Measurements from ENCODE around the gene RGP1. TPM values are rescaled to one million over a fixed set of nuclear protein-coding genes. Genes with fewer than 3 reads are reported as not detected.

Gene RGP1
- total and polyA plus RNA-seq, 2 experiments from 2014 or later = 4.7 to 19.1 TPM

DNA sequence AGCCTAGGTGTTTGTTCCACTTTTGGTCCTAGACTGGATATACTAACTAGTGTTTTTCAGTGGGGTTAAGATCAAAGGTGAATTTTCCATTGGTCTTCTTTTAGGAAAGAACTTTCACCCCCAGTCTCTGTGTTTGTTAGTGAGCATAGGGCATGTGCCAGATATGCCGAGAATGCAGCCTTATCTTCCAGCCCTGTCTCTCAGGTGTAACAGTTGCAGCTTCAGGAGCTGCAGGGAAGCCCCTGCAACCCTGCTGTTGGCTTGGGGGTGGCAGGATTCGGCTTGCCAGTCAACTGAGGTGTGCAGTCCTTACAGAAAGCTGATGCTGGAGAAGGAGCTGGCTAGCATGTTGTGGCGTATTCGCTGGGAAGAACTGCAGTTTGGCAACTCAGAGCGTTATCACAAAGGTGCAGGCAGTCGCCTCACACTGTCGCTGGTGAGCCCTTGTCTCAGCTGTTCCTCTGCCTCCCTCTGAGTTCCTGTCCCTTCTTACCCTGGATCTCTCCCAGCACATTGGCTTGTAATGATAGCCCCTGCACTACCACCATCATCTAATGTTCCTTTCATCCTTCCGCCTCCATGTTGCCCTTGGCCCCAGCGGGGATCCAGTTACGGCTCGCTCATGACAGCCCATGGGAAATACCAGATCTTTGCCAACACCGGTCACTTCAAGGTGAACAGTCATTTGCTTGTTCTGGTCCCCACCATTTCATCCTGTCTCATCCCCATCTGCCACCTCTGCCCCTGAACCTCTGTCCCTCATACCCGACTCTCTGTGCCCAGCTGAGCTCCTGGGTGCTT is 52.4 kb downstream of the RGP1 start:
- Histone ChIP-seq H3K27ac (no peak overlapping the region), H3K9ac (no peak overlapping the region), H2AFZ (no peak overlapping the region), H3K36me3 (ENCODE audit: low read depth) (peaks cover 16% of the 10 kb centered on the region), H3K27me3 (replicated peaks; ENCODE audit: insufficient read depth) (no peaks in the 10 kb centered on the region), H3K4me3 (no peak overlapping the region), H3K4me1 (ENCODE audit: insufficient read depth) (peaks cover 13% of the 10 kb centered on the region), H3K9me2 (ENCODE audit: insufficient read depth) (no peaks in the 10 kb centered on the region), H3F3A (ENCODE audit: insufficient read depth) (peaks cover 20% of the 10 kb centered on the region), H3K79me2 (ENCODE audit: insufficient read depth) (peaks cover 9% of the 10 kb centered on the region), H4K20me1 (ENCODE audit: insufficient read depth) (no peaks in the 10 kb centered on the region), H3K4me2 (ENCODE audit: unreplicated experiment) (no peak overlapping the region), H3K9me3 (ENCODE audit: low read depth) (no peaks in the 10 kb centered on the region)
- WGBS, 2 experiments (ENCODE audit: low coverage in 1 of 2, low lambda C conversion rate in 2 of 2, missing lambda C conversion rate in 2 of 2) = 95 to 96% methylated on average over 13 of the region's 13 CpGs
- no peak for TF ChIP-seq EZH2 (IDR thresholded peaks at IDR 0.05; ENCODE audit: insufficient read depth, poor library complexity, severe bottlenecking)
- no peak for TF ChIP-seq EZH2phosphoT487 (IDR thresholded peaks at IDR 0.05; ENCODE audit: insufficient read depth, low read depth)
- no peak for DNase-seq
- in situ Hi-C loops (cut with MboI) = no loop called here

DNA sequence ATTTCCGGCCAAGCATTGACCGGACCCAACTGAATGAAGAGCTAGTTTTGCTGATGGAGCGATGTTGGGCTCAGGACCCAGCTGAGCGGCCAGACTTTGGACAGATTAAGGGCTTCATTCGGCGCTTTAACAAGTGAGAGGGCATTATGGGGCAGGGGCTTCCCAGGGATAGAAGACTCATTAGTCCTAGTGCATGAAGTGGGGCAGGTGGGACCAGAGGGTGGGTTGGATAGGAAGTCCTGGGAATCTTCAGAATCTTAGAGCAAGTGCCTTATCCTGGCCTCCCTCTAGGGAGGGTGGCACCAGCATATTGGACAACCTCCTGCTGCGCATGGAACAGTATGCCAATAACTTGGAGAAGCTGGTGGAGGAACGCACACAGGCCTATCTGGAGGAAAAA is 57.0 kb downstream of the RGP1 start:
- DNase-seq = no peak
- Histone ChIP-seq H3K9ac (no peak overlapping the region), H2AFZ (no peak overlapping the region), H3K4me2 (ENCODE audit: unreplicated experiment) (no peak overlapping the region), H4K20me1 (ENCODE audit: insufficient read depth) (no peaks in the 10 kb centered on the region), H3K9me3 (ENCODE audit: low read depth) (no peaks in the 10 kb centered on the region), H3K27ac (no peak overlapping the region), H3K4me3 (no peak overlapping the region), H3K36me3 (ENCODE audit: low read depth) (peaks cover 16% of the 10 kb centered on the region), H3K4me1 (ENCODE audit: insufficient read depth) (no peaks in the 10 kb centered on the region), H3K27me3 (replicated peaks; ENCODE audit: insufficient read depth) (no peaks in the 10 kb centered on the region), H3K9me2 (ENCODE audit: insufficient read depth) (no peaks in the 10 kb centered on the region), H3K79me2 (ENCODE audit: insufficient read depth) (no peaks in the 10 kb centered on the region), H3F3A (ENCODE audit: insufficient read depth) (no peaks in the 10 kb centered on the region)
- WGBS, 2 experiments (ENCODE audit: low coverage in 1 of 2, low lambda C conversion rate in 2 of 2, missing lambda C conversion rate in 2 of 2) = 95 to 96% methylated on average over 8 of the region's 8 CpGs
- in situ Hi-C loops (cut with MboI) = no loop called here
- TF ChIP-seq EZH2 (IDR thresholded peaks at IDR 0.05; ENCODE audit: insufficient read depth, poor library complexity, severe bottlenecking) (no peak), EZH2phosphoT487 (IDR thresholded peaks at IDR 0.05; ENCODE audit: insufficient read depth, low read depth) (no peak)

Small RNAs within 50 kb of the gene (microRNA-seq; reads per million reads assigned to microRNA genes)
- gene MIR6852 (ENCODE audit: borderline number of aligned reads) (3.6 reads per million), gene MIR6853 (ENCODE audit: borderline number of aligned reads) (not detected)

Small RNAs within 50 kb of the gene (small RNA-seq; reads per million reads assigned to genes)
- not detected for gene MIR6853 (ENCODE audit: low read depth, low replicate concordance)

Other genes with a start within 250 kb of the RGP1 start
- gene TESK1, start 144.0 kb upstream of the RGP1 start, total RNA-seq (2014; rRNA removed; shearing (Covaris generic)) = 21.6 and 33.0 TPM in 2 replicates
- 14.1 and 14.9 TPM in 2 replicates for gene TESK1, start 144.0 kb upstream of the RGP1 start, polyA plus RNA-seq (2016; fragmentation: Nextera tagmentation; extraction: Ambion mirVana)
- gene CD72, start 130.9 kb upstream of the RGP1 start, total RNA-seq (2014; rRNA removed; shearing (Covaris generic)) = 3.9 TPM in 1 of 2 replicates, not detected in the other
- 1.6 and 1.9 TPM in 2 replicates for gene CD72, start 130.9 kb upstream of the RGP1 start, polyA plus RNA-seq (2016; fragmentation: Nextera tagmentation; extraction: Ambion mirVana)
- not detected in 2 replicates for gene SIT1, start 98.4 kb upstream of the RGP1 start, total RNA-seq (2014; rRNA removed; shearing (Covaris generic))
- gene SIT1, start 98.4 kb upstream of the RGP1 start, polyA plus RNA-seq (2016; fragmentation: Nextera tagmentation; extraction: Ambion mirVana) = 0.58 TPM in 1 of 2 replicates, not detected in the other
- gene RMRP, start 91.3 kb upstream of the RGP1 start, total RNA-seq (2014; rRNA removed; shearing (Covaris generic)) = 14,230 and 20,944 TPM in 2 replicates
- gene RMRP, start 91.3 kb upstream of the RGP1 start, polyA plus RNA-seq (2016; fragmentation: Nextera tagmentation; extraction: Ambion mirVana) = not detected in 2 replicates
- gene CCDC107, start 91.0 kb upstream of the RGP1 start, total RNA-seq (2014; rRNA removed; shearing (Covaris generic)) = 20.5 and 28.6 TPM in 2 replicates
- gene CCDC107, start 91.0 kb upstream of the RGP1 start, polyA plus RNA-seq (2016; fragmentation: Nextera tagmentation; extraction: Ambion mirVana) = 52.8 and 55.7 TPM in 2 replicates
- 0.13 and 2.1 TPM in 2 replicates for gene ARHGEF39, start 84.1 kb upstream of the RGP1 start, total RNA-seq (2014; rRNA removed; shearing (Covaris generic))
- gene ARHGEF39, start 84.1 kb upstream of the RGP1 start, polyA plus RNA-seq (2016; fragmentation: Nextera tagmentation; extraction: Ambion mirVana) = 1.6 and 1.8 TPM in 2 replicates
- gene CA9, start 75.4 kb upstream of the RGP1 start, total RNA-seq (2014; rRNA removed; shearing (Covaris generic)) = 3.4 and 4.3 TPM in 2 replicates
- gene CA9, start 75.4 kb upstream of the RGP1 start, polyA plus RNA-seq (2016; fragmentation: Nextera tagmentation; extraction: Ambion mirVana) = 2.3 and 2.7 TPM in 2 replicates
- gene TPM2, start 59.4 kb upstream of the RGP1 start, total RNA-seq (2014; rRNA removed; shearing (Covaris generic)) = 1,596 and 1,625 TPM in 2 replicates
- 3,527 and 3,584 TPM in 2 replicates for gene TPM2, start 59.4 kb upstream of the RGP1 start, polyA plus RNA-seq (2016; fragmentation: Nextera tagmentation; extraction: Ambion mirVana)
- gene TLN1, start 17.1 kb upstream of the RGP1 start, total RNA-seq (2014; rRNA removed; shearing (Covaris generic)) = 527 and 566 TPM in 2 replicates
- 198 and 202 TPM in 2 replicates for gene TLN1, start 17.1 kb upstream of the RGP1 start, polyA plus RNA-seq (2016; fragmentation: Nextera tagmentation; extraction: Ambion mirVana)
- gene CREB3, start 16.6 kb upstream of the RGP1 start, total RNA-seq (2014; rRNA removed; shearing (Covaris generic)) = 101 and 111 TPM in 2 replicates
- 113 and 114 TPM in 2 replicates for gene CREB3, start 16.6 kb upstream of the RGP1 start, polyA plus RNA-seq (2016; fragmentation: Nextera tagmentation; extraction: Ambion mirVana)
- gene GBA2, start 59 bp upstream of the RGP1 start, total RNA-seq (2014; rRNA removed; shearing (Covaris generic)) = 20.3 and 30.0 TPM in 2 replicates
- 24.0 and 27.6 TPM in 2 replicates for gene GBA2, start 59 bp upstream of the RGP1 start, polyA plus RNA-seq (2016; fragmentation: Nextera tagmentation; extraction: Ambion mirVana)
- not detected in 2 replicates for gene MSMP, start 5.0 kb downstream of the RGP1 start, total RNA-seq (2014; rRNA removed; shearing (Covaris generic))
- gene MSMP, start 5.0 kb downstream of the RGP1 start, polyA plus RNA-seq (2016; fragmentation: Nextera tagmentation; extraction: Ambion mirVana) = not detected in 2 replicates
- gene NPR2, start 42.3 kb downstream of the RGP1 start, total RNA-seq (2014; rRNA removed; shearing (Covaris generic)) = 26.7 and 26.9 TPM in 2 replicates
- gene NPR2, start 42.3 kb downstream of the RGP1 start, polyA plus RNA-seq (2016; fragmentation: Nextera tagmentation; extraction: Ambion mirVana) = 9.7 and 11.8 TPM in 2 replicates
- gene SPAG8, start 63.0 kb downstream of the RGP1 start, total RNA-seq (2014; rRNA removed; shearing (Covaris generic)) = 0.76 and 0.97 TPM in 2 replicates
- 1.2 and 1.3 TPM in 2 replicates for gene SPAG8, start 63.0 kb downstream of the RGP1 start, polyA plus RNA-seq (2016; fragmentation: Nextera tagmentation; extraction: Ambion mirVana)
- gene HINT2, start 65.8 kb downstream of the RGP1 start, total RNA-seq (2014; rRNA removed; shearing (Covaris generic)) = 16.7 and 30.6 TPM in 2 replicates
- 50.7 and 60.5 TPM in 2 replicates for gene HINT2, start 65.8 kb downstream of the RGP1 start, polyA plus RNA-seq (2016; fragmentation: Nextera tagmentation; extraction: Ambion mirVana)
- not detected in 2 replicates for gene FAM221B, start 79.4 kb downstream of the RGP1 start, total RNA-seq (2014; rRNA removed; shearing (Covaris generic))
- not detected in 2 replicates for gene FAM221B, start 79.4 kb downstream of the RGP1 start, polyA plus RNA-seq (2016; fragmentation: Nextera tagmentation; extraction: Ambion mirVana)
- gene TMEM8B, start 79.9 kb downstream of the RGP1 start, total RNA-seq (2014; rRNA removed; shearing (Covaris generic)) = 3.7 and 3.9 TPM in 2 replicates
- gene TMEM8B, start 79.9 kb downstream of the RGP1 start, polyA plus RNA-seq (2016; fragmentation: Nextera tagmentation; extraction: Ambion mirVana) = 4.0 and 4.9 TPM in 2 replicates
- gene OR13J1, start 121.1 kb downstream of the RGP1 start, total RNA-seq (2014; rRNA removed; shearing (Covaris generic)) = not detected in 2 replicates
- not detected in 2 replicates for gene OR13J1, start 121.1 kb downstream of the RGP1 start, polyA plus RNA-seq (2016; fragmentation: Nextera tagmentation; extraction: Ambion mirVana)
- 0.76 and 1.2 TPM in 2 replicates for gene HRCT1, start 156.9 kb downstream of the RGP1 start, total RNA-seq (2014; rRNA removed; shearing (Covaris generic))
- 3.4 and 3.6 TPM in 2 replicates for gene HRCT1, start 156.9 kb downstream of the RGP1 start, polyA plus RNA-seq (2016; fragmentation: Nextera tagmentation; extraction: Ambion mirVana)
- gene SPAAR, start 160.2 kb downstream of the RGP1 start, total RNA-seq (2014; rRNA removed; shearing (Covaris generic)) = not detected in 2 replicates
- gene SPAAR, start 160.2 kb downstream of the RGP1 start, polyA plus RNA-seq (2016; fragmentation: Nextera tagmentation; extraction: Ambion mirVana) = 0.23 and 0.39 TPM in 2 replicates
- 0.11 TPM in 1 of 2 replicates, not detected in the other for gene OR2S2, start 208.9 kb downstream of the RGP1 start, total RNA-seq (2014; rRNA removed; shearing (Covaris generic))
- 0.30 and 0.67 TPM in 2 replicates for gene OR2S2, start 208.9 kb downstream of the RGP1 start, polyA plus RNA-seq (2016; fragmentation: Nextera tagmentation; extraction: Ambion mirVana)

Data from GM23248 (cell line).